SK-N-MC (cell line): ENCODE results near the gene ZFAND3.

Experiments
- DNase-seq: peaks from one replicate; pipeline ENCODE4 v3.0.0-alpha.2; 2011; ENCODE audit warnings: low read depth, low spot score
- H3K27ac ChIP-seq: fragments of 200-600 bp; sonication (generic); 2 replicates; pipeline ENCODE4 v1.5.1; 2016; ENCODE audit warnings: mixed run types
- H3K36me3 ChIP-seq: fragments of 200-600 bp; sonication (generic); 2 replicates; pipeline ENCODE4 v1.6.1; 2017; ENCODE audit warnings: antibody characterized with exemption, low read length, mixed read lengths; ENCODE audit not compliant: insufficient read depth
- H3K4me3 ChIP-seq: fragments of 200-600 bp; sonication (generic); 2 replicates; pipeline ENCODE4 v1.5.1; 2016
- H3K9ac ChIP-seq: fragments of 200-600 bp; sonication (generic); 2 replicates; pipeline ENCODE4 v1.8.0; 2017; ENCODE audit warnings: mixed run types, mixed read lengths; ENCODE audit not compliant: insufficient read length
- H3K9me3 ChIP-seq: fragments of 200-600 bp; sonication (generic); 2 replicates; pipeline ENCODE4 v1.6.1; 2017; ENCODE audit warnings: low read depth, mild to moderate bottlenecking, antibody characterized with exemption, low read length, moderate library complexity, mixed read lengths
- EZH2 ChIP-seq: fragments of 200-600 bp; sonication (generic); IDR thresholded peaks from one replicate; pipeline ENCODE4 v1.6.1; 2017; ENCODE audit warnings: antibody characterized with exemption
- FOXP2 ChIP-seq: optimal IDR thresholded peaks from 2 replicates; pipeline ENCODE3; 2011; ENCODE audit warnings: mild to moderate bottlenecking, moderate library complexity; ENCODE audit not compliant: insufficient read depth; ENCODE audit errors: extremely low read length, control extremely low read depth
- POLR2AphosphoS5 ChIP-seq: IDR thresholded peaks from 2 replicates; pipeline ENCODE4 v1.6.1; 2012; ENCODE audit warnings: mild to moderate bottlenecking, low read depth, low read length, borderline replicate concordance

The ZFAND3 gene

GRCh38 chr6:37979392-37980221 is 160.1 kb downstream of the ZFAND3 start:
- TF ChIP-seq FOXP2 (no peak), EZH2 (no peak), POLR2AphosphoS5 (no peak)
- Histone ChIP-seq H3K9ac (peak overlapping the region; percentile 46), H3K9me3 (peaks cover 4% of the 10 kb centered on the region), H3K4me3 (peak overlapping the region; percentile 51), H3K36me3 (peaks cover 13% of the 10 kb centered on the region), H3K27ac (peak overlapping the region; percentile 99)
- no peak for DNase-seq

- TF ChIP-seq POLR2AphosphoS5, result no peak
- no peak for TF ChIP-seq FOXP2
- TF ChIP-seq EZH2, result no peak
- peak overlapping the region; percentile 99 for H3K27ac ChIP-seq
Observed at GRCh38 chr6:37980222-37980595, 160.7 kb downstream of the ZFAND3 start.

GRCh38 chr6:37981626-37982025 is 162.1 kb downstream of the ZFAND3 start:
- DNase-seq, result no peak
- H3K9me3 ChIP-seq, result no peaks in the 10 kb centered on the region
- H3K4me3 ChIP-seq, result no peak overlapping the region
- no peak for TF ChIP-seq EZH2
- no peak for TF ChIP-seq POLR2AphosphoS5
- no peak for TF ChIP-seq FOXP2
- peak overlapping the region; percentile 54; the same call in 1 of the 2 replicates for H3K27ac ChIP-seq
- H3K36me3 ChIP-seq, result 0 out of 2 replicates have a peak, but pooled peaks cover 2% of the 10 kb centered on the region
- no peak overlapping the region for H3K9ac ChIP-seq

More at GRCh38 chr6:37980222-37980595, 160.7 kb downstream of the ZFAND3 start:
- H3K36me3 ChIP-seq, result peaks cover 7% of the 10 kb centered on the region; the same call in 1 of the 2 replicates
- no peaks in the 10 kb centered on the region for H3K9me3 ChIP-seq
- peak overlapping the region; percentile 51 for H3K4me3 ChIP-seq
- peak overlapping the region; percentile 46 for H3K9ac ChIP-seq
- no peak for DNase-seq

- H3K27ac ChIP-seq, result peak overlapping the region; percentile 54
- H3K9ac ChIP-seq, result no peak overlapping the region
- no peak for TF ChIP-seq POLR2AphosphoS5
- TF ChIP-seq FOXP2, result no peak
- TF ChIP-seq EZH2, result no peak
- DNase-seq, result no peak
- H3K9me3 ChIP-seq, result no peaks in the 10 kb centered on the region
- no peaks in the 10 kb centered on the region for H3K36me3 ChIP-seq
- H3K4me3 ChIP-seq, result no peak overlapping the region
Observed at GRCh38 chr6:37982317-37982716, 162.8 kb downstream of the ZFAND3 start.

GRCh38 chr6:37983720-37984501 is 164.4 kb downstream of the ZFAND3 start:
- DNase-seq, result no peak
- no peak for TF ChIP-seq FOXP2
- TF ChIP-seq POLR2AphosphoS5, result no peak
- no peak for TF ChIP-seq EZH2
- no peak overlapping the region for H3K4me3 ChIP-seq
- peak overlapping the region; percentile 77 for H3K27ac ChIP-seq
- H3K36me3 ChIP-seq, result no peaks in the 10 kb centered on the region
- no peak overlapping the region for H3K9ac ChIP-seq
- H3K9me3 ChIP-seq, result no peaks in the 10 kb centered on the region

- Histone ChIP-seq H3K9ac (no peak overlapping the region), H3K9me3 (no peaks in the 10 kb centered on the region), H3K27ac (peak overlapping the region; percentile 77), H3K4me3 (no peak overlapping the region), H3K36me3 (no peaks in the 10 kb centered on the region)
- TF ChIP-seq FOXP2 (no peak), POLR2AphosphoS5 (no peak), EZH2 (no peak)
- DNase-seq, result no peak
Observed at GRCh38 chr6:37984578-37984977, 165.1 kb downstream of the ZFAND3 start.

GRCh38 chr6:37985355-37985754 is 165.8 kb downstream of the ZFAND3 start:
- TF ChIP-seq FOXP2 (no peak), POLR2AphosphoS5 (no peak), EZH2 (no peak)
- Histone ChIP-seq H3K9ac (no peak overlapping the region), H3K36me3 (no peaks in the 10 kb centered on the region), H3K27ac (peak overlapping the region; percentile 65), H3K9me3 (no peaks in the 10 kb centered on the region), H3K4me3 (no peak overlapping the region)
- DNase-seq, result no peak

GRCh38 chr6:37987018-37987417 is 167.5 kb downstream of the ZFAND3 start:
- TF ChIP-seq POLR2AphosphoS5, result no peak
- TF ChIP-seq FOXP2, result no peak
- no peak for TF ChIP-seq EZH2
- no peak for DNase-seq
- no peak overlapping the region for H3K4me3 ChIP-seq
- H3K9ac ChIP-seq, result no peak overlapping the region
- H3K36me3 ChIP-seq, result no peaks in the 10 kb centered on the region
- H3K9me3 ChIP-seq, result no peaks in the 10 kb centered on the region
- peak overlapping the region; percentile 65 for H3K27ac ChIP-seq
